ENCODE measurements around the gene CBARP.
A peak's percentile ranks its signal among the peaks of the same experiment; 100 is the strongest.
"Not testable (repeated sequence)": the region's sequence is repeated elsewhere in the genome, so short reads cannot be mapped to it uniquely, and the experiment has no call there.

Gene CBARP

DNA sequence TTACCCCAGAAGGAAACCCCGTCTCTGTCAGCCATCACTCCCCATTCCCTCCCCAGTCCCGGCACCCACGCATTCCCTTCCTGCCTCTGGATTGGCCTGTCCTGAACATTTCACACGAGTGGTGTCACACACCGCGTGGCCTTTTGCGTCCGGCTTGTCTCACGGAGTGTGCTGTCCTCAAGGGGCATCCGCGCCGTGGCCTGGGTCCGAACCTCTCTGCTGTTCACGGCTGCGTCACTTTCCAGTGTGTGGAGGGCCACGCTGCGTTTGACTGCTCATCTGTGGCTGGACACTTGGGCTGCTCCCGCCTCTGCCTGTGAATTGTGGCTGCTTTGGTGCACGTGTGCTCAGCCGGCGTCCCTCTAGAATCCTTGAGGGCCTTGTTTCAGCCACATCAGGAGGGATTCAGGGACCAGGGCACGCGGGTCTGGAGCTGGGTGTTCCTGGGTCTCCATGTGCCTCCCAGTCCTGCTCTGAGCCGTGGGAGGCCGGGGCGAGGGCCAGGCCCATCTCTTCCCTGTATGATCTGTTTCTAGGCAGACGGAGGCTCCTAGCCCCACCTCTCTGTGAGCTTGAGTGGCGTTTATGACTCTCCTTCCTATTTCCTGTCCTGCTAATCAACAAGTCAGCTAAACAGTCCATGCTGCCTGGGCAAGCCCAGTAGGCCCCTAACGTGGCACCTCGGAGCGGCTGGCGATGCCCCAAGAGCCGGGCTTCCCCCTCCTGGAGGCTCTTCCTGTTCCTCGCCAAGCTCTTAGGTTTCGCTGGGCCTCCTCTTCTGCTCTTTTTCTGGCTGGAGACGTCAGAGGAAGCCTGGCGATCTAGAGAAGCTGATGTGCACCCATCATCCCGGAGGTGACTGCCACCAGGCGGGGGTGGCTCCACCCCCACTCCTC, 24.2 kb downstream of the CBARP start:
- no peak for DNase-seq (ENCODE audit: insufficient read length, low spot score)

GRCh38 chr19:1211494-1212234, 26.1 kb downstream of the CBARP start:
- DNase-seq (ENCODE audit: insufficient read length, low spot score) (no peak), FAIRE-seq (no peak)
- TF ChIP-seq POLR2A (IDR thresholded peaks at IDR 0.05; ENCODE audit: low read depth, low read length): no peak

More for the DNA sequence above, 24.2 kb downstream of the CBARP start:
- no peak for TF ChIP-seq POLR2A (IDR thresholded peaks at IDR 0.05; ENCODE audit: low read depth, low read length)
- FAIRE-seq: no peak

GRCh38 chr19:1210227-1210538, 27.6 kb downstream of the CBARP start:
- TF ChIP-seq POLR2A (IDR thresholded peaks at IDR 0.05; ENCODE audit: low read depth, low read length): no peak
- FAIRE-seq (no peak), DNase-seq (ENCODE audit: insufficient read length, low spot score) (no peak)

GRCh38 chr19:1208830-1209229, 29.0 kb downstream of the CBARP start:
- FAIRE-seq; DNase-seq (ENCODE audit: insufficient read length, low spot score): not testable (repeated sequence)

DNA sequence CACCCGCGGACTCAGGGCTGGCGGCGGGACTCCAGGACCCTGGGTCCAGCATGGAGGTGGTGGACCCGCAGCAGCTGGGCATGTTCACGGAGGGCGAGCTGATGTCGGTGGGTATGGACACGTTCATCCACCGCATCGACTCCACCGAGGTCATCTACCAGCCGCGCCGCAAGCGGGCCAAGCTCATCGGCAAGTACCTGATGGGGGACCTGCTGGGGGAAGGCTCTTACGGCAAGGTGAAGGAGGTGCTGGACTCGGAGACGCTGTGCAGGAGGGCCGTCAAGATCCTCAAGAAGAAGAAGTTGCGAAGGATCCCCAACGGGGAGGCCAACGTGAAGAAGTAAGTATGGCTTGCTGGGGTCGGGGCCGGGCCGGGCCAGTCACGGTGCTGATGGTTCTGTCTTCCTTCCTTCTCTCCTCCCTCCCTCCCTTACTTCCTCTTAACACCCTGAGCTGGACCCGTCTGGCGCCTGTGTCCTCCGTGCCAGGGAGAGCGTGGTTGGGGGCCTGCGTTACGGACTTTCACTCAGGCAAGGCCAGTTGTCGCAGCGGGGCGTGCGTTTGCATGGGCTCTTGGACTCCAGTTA, 30.8 kb downstream of the CBARP start:
- DNase-seq (ENCODE audit: insufficient read length, low spot score) (no peak), FAIRE-seq (no peak)
- no peak for TF ChIP-seq POLR2A (IDR thresholded peaks at IDR 0.05; ENCODE audit: low read depth, low read length)

- no peak for TF ChIP-seq POLR2A (IDR thresholded peaks at IDR 0.05; ENCODE audit: low read depth, low read length)
- FAIRE-seq: no peak
- DNase-seq (ENCODE audit: insufficient read length, low spot score): no peak
Measured at GRCh38 chr19:1206150-1206863, 31.5 kb downstream of the CBARP start.

- TF ChIP-seq POLR2A (IDR thresholded peaks at IDR 0.05; ENCODE audit: low read depth, low read length): peak; percentile 84
- FAIRE-seq: no peak
- peak; percentile 98 for DNase-seq (ENCODE audit: insufficient read length, low spot score)
Measured at GRCh38 chr19:1205114-1206099, 32.4 kb downstream of the CBARP start, which contains the start of gene STK11. Gene STK11 (plus strand): TSS chr19:1205778. CDS start chr19:1206914, 1,136 bp downstream.

DNA sequence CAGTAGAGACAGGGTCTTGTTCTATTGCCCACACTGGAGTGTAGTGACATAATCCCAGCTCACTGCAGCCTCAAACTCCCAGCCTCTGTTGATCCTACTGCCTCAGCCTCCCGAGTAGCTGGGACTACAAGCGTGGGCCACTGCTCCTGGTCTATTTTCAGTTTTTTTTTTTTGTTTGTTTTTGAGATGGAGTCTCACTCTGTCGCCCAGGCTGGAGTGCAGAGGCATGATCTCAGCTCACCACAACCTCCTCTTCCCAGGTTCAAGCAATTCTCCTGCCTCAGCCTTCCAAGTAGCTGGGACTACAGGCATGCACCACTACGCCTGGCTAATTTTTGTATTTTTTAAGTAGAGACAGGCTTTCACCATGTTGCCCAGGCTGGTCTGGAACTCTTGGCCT, 37.2 kb downstream of the CBARP start:
- not testable (repeated sequence) for DNase-seq (ENCODE audit: insufficient read length, low spot score)

GRCh38 chr19:1199531-1199930, 38.3 kb downstream of the CBARP start:
- no peak for TF ChIP-seq POLR2A (IDR thresholded peaks at IDR 0.05; ENCODE audit: low read depth, low read length)
- FAIRE-seq (no peak), DNase-seq (ENCODE audit: insufficient read length, low spot score) (no peak)

More for the DNA sequence above, 37.2 kb downstream of the CBARP start:
- not testable (repeated sequence) for FAIRE-seq

DNA sequence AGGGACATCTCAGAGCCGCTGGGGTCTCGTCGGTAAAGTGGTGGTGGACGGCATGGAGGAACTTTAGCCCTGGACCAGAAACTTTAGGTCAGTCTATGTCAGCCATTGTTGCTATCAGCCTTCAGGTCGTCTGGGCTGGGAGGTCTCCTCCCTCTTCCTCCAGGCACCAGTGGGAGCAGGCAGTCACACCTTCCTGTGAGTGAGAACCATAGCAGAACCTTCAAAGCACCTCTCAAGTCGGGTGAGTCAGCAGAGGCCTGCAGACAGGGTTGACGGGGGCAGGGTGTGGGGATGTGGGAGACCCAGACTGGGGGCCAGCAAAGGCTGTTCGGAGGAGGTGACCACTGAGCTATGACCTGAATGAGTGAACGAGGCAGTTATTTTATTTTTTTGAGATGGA, 48.4 kb downstream of the CBARP start:
- peak; percentile 15 for FAIRE-seq
- DNase-seq (ENCODE audit: insufficient read length, low spot score): no peak
- no peak for TF ChIP-seq POLR2A (IDR thresholded peaks at IDR 0.05; ENCODE audit: low read depth, low read length)

GRCh38 chr19:1183543-1184172, 54.1 kb downstream of the CBARP start:
- peak; percentile 85 for DNase-seq (ENCODE audit: insufficient read length, low spot score)
- FAIRE-seq: no peak
- TF ChIP-seq POLR2A (IDR thresholded peaks at IDR 0.05; ENCODE audit: low read depth, low read length): no peak

GRCh38 chr19:1182727-1183126, 55.1 kb downstream of the CBARP start:
- DNase-seq (ENCODE audit: insufficient read length, low spot score) (no peak), FAIRE-seq (no peak)
- no peak for TF ChIP-seq POLR2A (IDR thresholded peaks at IDR 0.05; ENCODE audit: low read depth, low read length)

Measured in H54 (cell line).